Kidney (tissue), 14 donors: ENCODE data around the gene PPFIBP2. TPM values are rescaled to one million over a fixed set of nuclear protein-coding genes. Genes with fewer than 3 reads are reported as not detected.

Experiments used
- DNase-seq, 5 donors: peaks; one replicate each; pipeline ENCODE4 v3.0.0-alpha.2; 2013 to 2020
- FAIRE-seq: peaks from 2 replicates; lab custom pipeline; 2012; peaks lifted over from hg19 to GRCh38; lab: Jason Lieb, UNC
- H3K27ac ChIP-seq, 2 donors: one replicate each; pipeline ENCODE4 v1.7.0; 2013; ENCODE audit warnings: low read depth in 2 of 2, low read length in 2 of 2, inconsistent platforms in 1 of 2
- H3K27me3 ChIP-seq: one replicate; pipeline ENCODE4 v1.7.1; 2013; ENCODE audit warnings: low read length, inconsistent platforms; ENCODE audit not compliant: control insufficient read depth, insufficient read depth
- H3K36me3 ChIP-seq, 3 donors: one replicate each; pipeline versions ENCODE4 v1.7.0 to v1.7.1; 2013; ENCODE audit warnings: low read length in 3 of 3, control low read depth in 1 of 3, inconsistent platforms in 1 of 3; ENCODE audit not compliant: insufficient read depth in 3 of 3, control insufficient read depth in 2 of 3
- H3K4me1 ChIP-seq, 3 donors: one replicate each; pipeline versions ENCODE4 v1.7.0 to v1.7.1; 2013; ENCODE audit warnings: low read length in 3 of 3, inconsistent platforms in 1 of 3, low read depth in 1 of 3; ENCODE audit not compliant: control insufficient read depth in 2 of 3, insufficient read depth in 2 of 3
- H3K4me3 ChIP-seq, 3 donors: one replicate each; pipeline versions ENCODE4 v1.7.0 to v1.8.1; 2013; ENCODE audit warnings: low read length in 3 of 3, control low read depth in 1 of 3, inconsistent platforms in 1 of 3
- H3K9ac ChIP-seq, 3 donors: one replicate each; pipeline versions ENCODE4 v1.7.0 to v1.7.1; 2013; ENCODE audit warnings: low read length in 3 of 3, control low read depth in 1 of 3, inconsistent platforms in 1 of 3
- H3K9me3 ChIP-seq, 3 donors: one replicate each; pipeline versions ENCODE4 v1.7.0 to v1.7.1; 2013; ENCODE audit warnings: low read length in 3 of 3, control low read depth in 1 of 3, inconsistent platforms in 1 of 3; ENCODE audit not compliant: control insufficient read depth in 2 of 3, insufficient read depth in 1 of 3
- CTCF ChIP-seq: IDR thresholded peaks from 3 replicates; pipeline ENCODE4 v1.5.1; 2012; ENCODE audit warnings: mild to moderate bottlenecking, moderate library complexity, borderline replicate concordance; ENCODE audit not compliant: insufficient read depth; ENCODE audit errors: extremely low read depth
- intact Hi-C: fragments of 100-400 bp; cut with DNase I; formaldehyde crosslinking; loops from one replicate; pipeline ENCODE4 v1.11.1; 2022
- polyA plus RNA-seq: library from polyadenylated mRNA; stranded (reverse); fragments of 350-450 nt; fragmentation: Illumina TruSeq; extraction: RNeasy Lipid Tissue Mini Kit (QIAGEN cat#74804); gene quantifications from one replicate; pipeline ENCODE4 v1.2.3, GENCODE V29; 2014; ENCODE audit warnings: low read depth, low replicate concordance; ENCODE audit not compliant: insufficient read depth
- total RNA-seq: library from RNA; stranded (reverse); fragmentation: NEBNext Ultra II Directional; extraction: Animal tissue kit (Norgen Biotek cat#: 25700); gene quantifications from one replicate; pipeline ENCODE4 v1.2.1, GENCODE V29; 2021
- donor health status: control.
- donor health status: control.
- donor health status: control.
- donor health status: control.
- donor health status: control.
- donor health status: DM: yes; HTN: yes; CAD: no.
- donor health status: Normal renal cell carcinoma (clear cell type).

The PPFIBP2 gene
- total and polyA plus RNA-seq, 2 donors from 2014 or later = 31.6 to 44.4 TPM

- H3K9me3 ChIP-seq = no peaks in the 10 kb centered on the region
- DNase-seq (no peak), FAIRE-seq (no peak)
- TF ChIP-seq CTCF = no peak
- no peak overlapping the region for H3K27ac ChIP-seq
- H3K36me3 ChIP-seq = peaks cover 0 to 7% (median 3%) of the 10 kb centered on the region in 3 donors
- H3K9ac ChIP-seq = no peak overlapping the region
- H3K4me3 ChIP-seq = no peak overlapping the region
- intact Hi-C loops = no loop called here
- peaks cover 0 to 12% (median 4%) of the 10 kb centered on the region in 3 donors for H3K4me1 ChIP-seq
- no peaks in the 10 kb centered on the region for H3K27me3 ChIP-seq
Measured at GRCh38 chr11:7668911-7669310, 155.1 kb downstream of the PPFIBP2 start.

GRCh38 chr11:7670641-7671040 is 156.8 kb downstream of the PPFIBP2 start:
- intact Hi-C loops = no loop called here
- H3K9me3 ChIP-seq = no peaks in the 10 kb centered on the region
- TF ChIP-seq CTCF = no peak
- H3K9ac ChIP-seq = no peak overlapping the region
- H3K27ac ChIP-seq = no peak overlapping the region
- peaks cover 0 to 7% (median 3%) of the 10 kb centered on the region in 3 donors for H3K36me3 ChIP-seq
- H3K27me3 ChIP-seq = no peaks in the 10 kb centered on the region
- no peak overlapping the region for H3K4me3 ChIP-seq
- DNase-seq (no peak), FAIRE-seq (no peak)
- peaks cover 0 to 12% (median 4%) of the 10 kb centered on the region in 3 donors for H3K4me1 ChIP-seq

- no peak for TF ChIP-seq CTCF
- Histone ChIP-seq H3K9me3 (no peaks in the 10 kb centered on the region), H3K27ac (no peak overlapping the region), H3K36me3 (peaks cover 0 to 5% (median 2%) of the 10 kb centered on the region in 3 donors), H3K4me1 (peaks cover 0 to 12% (median 4%) of the 10 kb centered on the region in 3 donors), H3K27me3 (no peaks in the 10 kb centered on the region), H3K4me3 (no peak overlapping the region), H3K9ac (no peak overlapping the region)
- intact Hi-C loops = no loop called here
- FAIRE-seq (no peak), DNase-seq (no peak)
Measured at GRCh38 chr11:7671347-7672215, 157.8 kb downstream of the PPFIBP2 start.
